ENCODE data around the gene THRB. TPM values are rescaled to one million over a fixed set of nuclear protein-coding genes. Genes with fewer than 3 reads are reported as not detected.

The THRB gene
- total RNA-seq, 2 donors from 2014 or later = 0.24 to 0.26 TPM

GRCh38 chr3:24191801-24192403 lies 302.7 kb downstream of the THRB start:
- Histone ChIP-seq H3K9me3 (ENCODE audit: control insufficient read depth, low read length) (no peaks in the 10 kb centered on the region), H3K9ac (ENCODE audit: extremely low read depth, low read length, poor library complexity, severe bottlenecking) (no peak overlapping the region), H3K36me3 (ENCODE audit: control insufficient read depth, insufficient read depth, low read length) (no peaks in the 10 kb centered on the region), H3K27me3 (ENCODE audit: control insufficient read depth, insufficient read depth, low read length, poor library complexity, severe bottlenecking) (peaks cover 5% of the 10 kb centered on the region), H3K27ac (ENCODE audit: low read depth, low read length) (no peak overlapping the region), H3K4me1 (ENCODE audit: control insufficient read depth, insufficient read depth, low read length) (no peaks in the 10 kb centered on the region), H3K4me3 (ENCODE audit: low read length) (no peak overlapping the region)
- Mint-ChIP-seq H3K27me3 (ENCODE audit: insufficient read depth) (no peaks in the 10 kb centered on the region), H3K27ac (no peak overlapping the region), H3K4me3 (no peak overlapping the region), H3K36me3 (ENCODE audit: low read depth) (no peaks in the 10 kb centered on the region), H3K9me3 (no peaks in the 10 kb centered on the region), H3K4me1 (peaks cover 4% of the 10 kb centered on the region)
- TF ChIP-seq CTCF (conservative IDR thresholded peaks at IDR 0.05) = no peak
- 89 to 96% methylated on average over 2 to 4 of the region's 4 CpGs for WGBS, 2 experiments (ENCODE audit: insufficient coverage in 1 of 2, insufficient read length in 1 of 2)
- DNase-seq = no peak

GRCh38 chr3:24190256-24190655 lies 304.4 kb downstream of the THRB start:
- no peak overlapping the region for H3K27ac ChIP-seq (ENCODE audit: low read depth, low read length)
- Mint-ChIP-seq H3K27me3 (ENCODE audit: insufficient read depth) (no peaks in the 10 kb centered on the region), H3K4me3 (no peak overlapping the region), H3K36me3 (ENCODE audit: low read depth) (no peaks in the 10 kb centered on the region), H3K9me3 (no peaks in the 10 kb centered on the region), H3K27ac (no peak overlapping the region), H3K4me1 (peaks cover 4% of the 10 kb centered on the region)
- no peak for TF ChIP-seq CTCF (conservative IDR thresholded peaks at IDR 0.05)
- no peak overlapping the region for H3K9ac ChIP-seq (ENCODE audit: extremely low read depth, low read length, poor library complexity, severe bottlenecking)
- DNase-seq = no peak
- H3K4me3 ChIP-seq (ENCODE audit: low read length) = no peak overlapping the region
- H3K27me3 ChIP-seq (ENCODE audit: control insufficient read depth, insufficient read depth, low read length, poor library complexity, severe bottlenecking) = no peaks in the 10 kb centered on the region
- H3K9me3 ChIP-seq (ENCODE audit: control insufficient read depth, low read length) = no peaks in the 10 kb centered on the region
- no peaks in the 10 kb centered on the region for H3K36me3 ChIP-seq (ENCODE audit: control insufficient read depth, insufficient read depth, low read length)
- H3K4me1 ChIP-seq (ENCODE audit: control insufficient read depth, insufficient read depth, low read length) = no peaks in the 10 kb centered on the region
- 94 to 95% methylated on average over 8 of the region's 8 CpGs for whole genome bisulfite sequencing, 2 experiments (ENCODE audit: insufficient coverage in 1 of 2, insufficient read length in 1 of 2)

GRCh38 chr3:24185738-24186384 lies 308.8 kb downstream of the THRB start:
- no peaks in the 10 kb centered on the region for H3K27me3 ChIP-seq (ENCODE audit: control insufficient read depth, insufficient read depth, low read length, poor library complexity, severe bottlenecking)
- Mint-ChIP-seq H3K27ac (no peak overlapping the region), H3K27me3 (ENCODE audit: insufficient read depth) (no peaks in the 10 kb centered on the region), H3K4me1 (no peaks in the 10 kb centered on the region), H3K9me3 (no peaks in the 10 kb centered on the region), H3K36me3 (ENCODE audit: low read depth) (no peaks in the 10 kb centered on the region), H3K4me3 (no peak overlapping the region)
- peak; percentile 84 for TF ChIP-seq CTCF (conservative IDR thresholded peaks at IDR 0.05)
- no peak overlapping the region for H3K9ac ChIP-seq (ENCODE audit: extremely low read depth, low read length, poor library complexity, severe bottlenecking)
- no peak overlapping the region for H3K4me3 ChIP-seq (ENCODE audit: low read length)
- no peaks in the 10 kb centered on the region for H3K4me1 ChIP-seq (ENCODE audit: control insufficient read depth, insufficient read depth, low read length)
- no peaks in the 10 kb centered on the region for H3K9me3 ChIP-seq (ENCODE audit: control insufficient read depth, low read length)
- no peaks in the 10 kb centered on the region for H3K36me3 ChIP-seq (ENCODE audit: control insufficient read depth, insufficient read depth, low read length)
- no peak overlapping the region for H3K27ac ChIP-seq (ENCODE audit: low read depth, low read length)
- WGBS, 2 experiments (ENCODE audit: insufficient coverage in 1 of 2, insufficient read length in 1 of 2) = 38 to 59% methylated on average over 3 to 5 of the region's 5 CpGs
- peak; percentile 79 for DNase-seq
